ENCODE results near the gene C16orf92.
"Not testable (repeated sequence)": the region's sequence is repeated elsewhere in the genome, so short reads cannot be mapped to it uniquely, and the experiment has no call there.

C16orf92 gene

GRCh38 chr16:30005341-30006094 is 17.5 kb upstream of the C16orf92 start:
- DNase-seq: peak; percentile 76

DNA sequence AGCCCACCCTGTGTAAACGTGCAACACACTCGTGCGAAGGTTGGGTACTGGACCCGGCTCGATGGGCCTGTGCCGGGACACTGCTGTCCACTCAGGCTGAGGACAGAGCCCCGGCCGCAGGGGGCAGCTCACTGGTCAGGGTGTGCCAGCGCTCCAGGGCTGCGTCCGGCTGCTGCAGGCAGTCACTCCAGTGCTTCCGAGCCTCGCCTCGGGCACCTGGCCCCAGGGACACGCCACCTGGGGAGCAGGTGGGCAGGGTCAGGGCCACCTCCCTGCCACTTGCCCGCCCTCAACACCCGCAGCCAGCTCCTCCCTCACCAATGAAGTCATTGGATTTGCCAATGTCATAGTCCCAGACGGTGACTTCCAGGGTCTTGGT is 16.9 kb upstream of the C16orf92 start:
- no peak for DNase-seq

GRCh38 chr16:30006659-30007377 is 16.2 kb upstream of the C16orf92 start:
- no peak for DNase-seq

DNA sequence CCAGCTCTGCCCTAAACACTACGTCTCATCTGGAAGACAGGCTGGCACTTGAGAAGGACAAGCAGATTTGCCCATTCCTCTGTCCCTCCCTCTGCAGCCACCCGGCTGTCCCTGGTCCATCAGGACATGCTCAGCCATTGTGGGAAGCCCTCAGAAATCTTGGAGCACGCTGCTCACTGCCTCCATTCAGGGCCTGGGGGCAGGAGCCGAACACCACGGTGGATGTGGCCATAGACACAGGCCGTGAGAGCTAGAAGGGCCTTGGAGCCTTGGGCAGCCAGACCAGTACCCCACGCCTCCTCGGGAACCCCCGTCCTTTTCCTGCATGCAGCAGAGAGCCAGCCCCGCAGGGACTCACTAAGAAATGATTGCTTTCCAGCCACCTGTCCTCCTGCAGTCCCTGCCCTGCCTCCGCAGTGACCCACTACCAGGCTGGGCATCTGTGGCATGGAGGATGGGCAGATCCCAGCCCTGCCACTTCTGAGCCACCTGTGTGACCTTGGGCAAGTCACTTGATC is 15.6 kb upstream of the C16orf92 start:
- DNase-seq: no peak

DNA sequence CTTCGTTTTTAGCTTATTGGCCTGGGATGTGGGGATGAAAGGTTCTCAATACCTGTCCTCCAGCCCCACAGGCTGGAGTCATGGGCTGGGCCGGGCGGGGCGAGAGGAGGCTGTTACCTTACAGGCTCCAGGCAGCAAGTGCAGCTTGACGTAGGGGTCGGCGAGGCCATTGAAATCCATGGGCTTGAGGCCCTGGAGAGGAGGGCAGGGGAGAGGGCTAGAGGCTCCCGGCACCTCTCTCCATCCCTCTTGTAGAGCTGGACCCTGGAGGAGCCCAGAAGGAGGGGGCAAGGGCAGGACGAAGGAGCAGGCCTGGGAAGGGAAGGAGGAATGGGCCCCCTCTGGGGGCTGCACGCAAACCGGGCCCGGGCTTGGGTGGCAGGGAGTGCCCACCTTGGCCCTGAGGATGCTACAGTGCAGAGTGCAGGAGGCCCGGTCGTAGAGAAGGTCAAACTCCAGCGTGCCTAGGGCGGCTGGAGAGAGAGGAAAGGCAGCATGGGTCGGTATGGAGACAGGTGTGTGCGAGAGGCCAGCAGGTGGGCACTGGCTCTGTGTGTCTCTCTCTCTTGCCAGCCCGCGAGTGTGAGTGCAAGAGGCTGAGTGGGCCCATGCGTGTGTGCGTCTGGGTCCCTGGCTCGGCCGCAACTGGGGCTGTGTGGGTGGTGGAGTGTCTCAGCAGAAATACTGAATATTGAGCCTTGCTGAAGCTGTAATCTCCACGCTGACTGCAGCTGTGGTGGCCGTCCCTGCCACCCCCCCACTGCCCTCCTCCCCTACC is 13.7 kb upstream of the C16orf92 start:
- peak; percentile 20 for DNase-seq

DNA sequence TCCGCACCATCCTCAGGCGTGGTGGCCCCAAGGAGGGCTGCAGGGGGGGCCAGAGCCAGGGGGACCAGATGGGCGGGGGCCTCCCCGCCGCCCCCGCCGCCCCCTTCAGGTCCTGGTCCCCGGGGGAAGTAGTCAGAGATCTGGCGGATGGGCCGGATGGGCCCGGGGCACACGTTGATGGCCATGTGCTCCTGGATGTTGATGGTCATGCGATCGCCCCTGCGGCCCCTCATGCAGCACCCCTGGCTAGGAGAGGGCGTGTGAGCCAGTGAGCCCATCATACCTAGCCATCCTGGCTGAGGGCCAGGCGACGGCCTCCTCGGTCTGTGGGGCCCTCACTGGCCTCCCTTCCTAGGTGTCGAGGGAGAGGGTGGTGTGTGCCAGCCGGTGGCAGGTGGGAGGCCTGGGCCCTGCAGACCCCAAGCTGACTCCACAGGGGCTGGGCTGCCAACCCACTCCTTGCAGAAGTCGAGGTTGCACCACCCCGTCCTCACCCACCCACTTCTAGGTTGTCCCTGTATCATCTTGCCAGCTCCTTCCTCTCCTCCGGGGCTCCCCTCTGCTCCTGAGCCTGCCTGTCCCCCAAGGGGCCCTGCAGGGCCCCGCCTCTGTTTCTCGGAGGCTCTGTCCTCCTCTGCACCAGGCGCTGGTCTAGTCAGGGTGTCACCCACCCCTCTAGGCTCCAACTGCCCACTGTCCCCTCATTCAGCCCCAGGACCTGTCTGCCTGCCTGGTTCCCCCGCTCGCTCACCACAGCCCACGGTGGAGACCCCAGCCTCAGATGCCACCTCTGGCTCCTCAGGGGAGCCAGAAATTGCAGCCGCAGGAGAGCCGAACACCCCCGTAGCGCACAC is 12.8 kb upstream of the C16orf92 start:
- no peak for DNase-seq

- DNase-seq: peak; percentile 62
Measured at GRCh38 chr16:30010844-30011713, 11.9 kb upstream of the C16orf92 start, which contains the start of gene DOC2A. Gene DOC2A, minus strand, starts transcription at chr16:30011027. Its CDS starts 805 bp downstream, at chr16:30010222.

GRCh38 chr16:30011714-30012504 is 11.1 kb upstream of the C16orf92 start:
- no peak for DNase-seq

- DNase-seq: not testable (repeated sequence)
Measured at GRCh38 chr16:30012598-30012997, 10.4 kb upstream of the C16orf92 start.

GRCh38 chr16:30015450-30015849 is 7.5 kb upstream of the C16orf92 start:
- not testable (repeated sequence) for DNase-seq

DNA sequence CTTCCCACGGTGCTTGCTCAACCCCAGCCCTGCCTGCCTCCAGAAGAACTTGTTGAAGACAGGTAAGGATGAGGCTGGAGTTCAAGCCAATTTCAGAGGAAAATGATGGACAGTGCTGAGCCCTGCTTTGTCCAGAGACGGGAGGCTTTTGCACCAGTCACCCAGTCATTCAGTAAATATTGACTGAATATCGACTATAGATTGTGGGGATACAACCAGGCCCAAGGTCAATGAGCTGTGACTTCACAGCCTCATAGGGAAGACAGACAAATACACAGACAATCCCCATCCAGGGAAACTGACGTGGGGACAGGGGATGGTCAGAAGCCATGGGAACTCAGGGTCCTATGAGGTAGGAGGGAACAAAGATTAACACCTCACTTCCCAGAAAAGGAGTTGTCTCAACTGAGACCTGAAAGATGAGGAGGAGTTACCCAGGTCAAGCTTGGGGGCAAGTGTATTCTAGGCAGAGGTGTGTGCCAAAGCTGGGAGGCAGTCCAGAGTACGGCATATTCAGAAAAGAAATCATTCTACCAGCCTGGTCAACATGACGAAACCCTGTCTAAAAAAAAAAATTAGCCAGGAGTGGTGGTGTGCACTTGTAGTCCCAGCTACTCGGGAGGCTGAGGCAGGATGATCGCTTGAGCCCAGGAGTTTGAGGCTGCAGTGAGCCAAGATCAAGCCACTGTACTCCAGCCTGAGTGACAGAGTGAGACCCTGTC is 6.3 kb upstream of the C16orf92 start:
- DNase-seq: no peak

DNA sequence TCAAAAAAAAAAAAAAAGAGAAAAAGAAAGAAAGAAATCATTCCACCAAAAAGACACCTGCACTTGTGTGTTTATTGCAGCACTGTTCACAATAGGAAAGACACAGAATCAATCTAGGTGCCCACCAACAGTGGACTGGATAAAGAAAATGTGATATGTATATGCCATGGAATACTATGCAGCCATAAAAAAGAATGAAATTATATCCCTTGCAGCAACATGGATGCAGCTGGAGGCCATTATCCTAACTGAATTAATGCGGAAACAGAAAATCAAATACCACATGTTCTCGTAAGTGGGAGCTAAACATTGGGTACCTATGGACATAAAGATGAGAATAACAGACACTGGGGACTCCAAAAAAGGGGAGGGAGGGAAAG is 5.7 kb upstream of the C16orf92 start:
- no peak for DNase-seq

DNA sequence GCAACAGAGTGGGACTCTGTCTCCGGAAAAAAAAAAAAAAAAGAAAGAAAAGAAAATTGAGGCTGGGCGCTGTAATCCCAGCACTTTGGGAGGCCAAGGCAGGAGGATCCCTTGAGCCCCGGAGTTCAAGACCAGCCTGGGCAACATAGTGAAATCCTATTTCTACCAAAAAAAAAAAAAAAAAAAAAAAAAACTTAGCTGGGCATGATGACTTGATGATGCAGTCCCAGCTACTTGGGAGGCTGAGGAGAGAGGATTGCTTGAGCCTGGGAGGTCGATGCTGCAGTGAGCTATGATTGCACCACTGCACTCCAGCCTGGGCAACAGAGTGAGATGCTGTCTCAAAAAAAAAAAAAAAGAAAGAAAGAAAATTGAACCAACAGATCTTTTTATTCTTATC is 5.1 kb upstream of the C16orf92 start:
- DNase-seq: not testable (repeated sequence)

- no peak for DNase-seq
Measured at GRCh38 chr16:30018731-30019158, 4.3 kb upstream of the C16orf92 start.

DNA sequence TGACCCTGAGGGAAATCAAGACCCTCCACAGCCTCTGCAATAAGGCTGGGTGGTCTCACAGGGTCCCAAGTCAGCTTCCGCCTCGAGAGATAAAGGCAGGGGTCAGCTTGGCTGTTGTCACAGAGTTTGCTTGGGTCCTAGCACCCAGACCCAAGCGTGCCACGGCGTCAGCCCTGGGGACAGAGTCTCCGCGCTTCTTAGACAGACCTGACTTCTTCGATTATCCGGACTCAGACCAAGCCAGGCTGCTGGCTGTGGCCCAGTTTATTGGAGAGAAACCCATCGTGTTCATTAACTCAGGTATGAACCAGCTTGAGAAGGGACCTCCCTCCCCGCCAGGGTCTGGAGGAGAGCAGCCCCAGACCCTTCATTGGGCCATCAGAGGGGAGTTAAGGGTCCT is 588 bp downstream of the C16orf92 start:
- no peak for DNase-seq

- no peak for DNase-seq
Measured at GRCh38 chr16:30024451-30024850, 1.5 kb downstream of the C16orf92 start.

- no peak for DNase-seq
Measured at GRCh38 chr16:30025156-30025555, 2.2 kb downstream of the C16orf92 start.

- DNase-seq: no peak
Measured at GRCh38 chr16:30025574-30025973, 2.6 kb downstream of the C16orf92 start.

DNA sequence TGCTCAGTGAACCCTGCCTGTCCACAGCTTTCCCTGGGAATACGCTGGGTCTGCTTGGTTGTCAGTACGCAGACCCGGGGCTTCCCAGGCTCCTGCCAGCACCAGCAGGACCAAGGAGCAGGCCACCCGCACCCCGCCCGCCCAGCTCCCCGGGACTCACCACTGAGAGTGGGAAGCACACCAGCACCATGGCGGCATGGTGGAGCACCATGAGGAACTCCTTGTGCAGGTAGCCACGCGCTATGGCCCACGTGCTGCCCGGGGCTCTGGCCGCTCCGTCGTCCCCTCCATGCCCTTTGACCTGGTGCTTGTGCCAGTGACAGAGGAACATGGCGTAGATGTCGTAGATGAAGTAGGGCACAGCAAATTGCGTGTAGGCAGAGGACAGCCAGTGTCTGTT is 3.5 kb downstream of the C16orf92 start:
- no peak for DNase-seq
